A673 (cell line): ENCODE data around the gene CTNNA3. TPM values are rescaled to one million over a fixed set of nuclear protein-coding genes. Genes with fewer than 3 reads are reported as not detected.

Source experiments
- BruUV-seq: library from RNA; stranded (reverse); fragments of 400-500 nt; replicated peaks from 2 replicates; lab custom pipeline; 2021; lab: Mats Ljungman, UMichigan
- CTCF ChIA-PET: fragments of 300-600 bp; sonication (Branson Sonifier 250); formaldehyde crosslinking; loops from one replicate; lab custom pipeline; 2022; ENCODE audit warnings: antibody characterized with exemption; lab: Charles Lee
- POLR2A ChIA-PET: fragments of 300-600 bp; sonication (Branson Sonifier 250); formaldehyde crosslinking; loops from one replicate; lab custom pipeline; 2022; ENCODE audit warnings: antibody characterized with exemption; ENCODE audit not compliant: low non-redundant PET; lab: Charles Lee
- DNase-seq: peaks from one replicate; pipeline ENCODE4 v3.0.0-alpha.2; 2015; ENCODE audit warnings: low spot score
- H3K27ac ChIP-seq: fragments of 200-600 bp; sonication (generic); 2 replicates; pipeline ENCODE4 v1.5.1; 2016; ENCODE audit warnings: mixed run types, low read depth, mild to moderate bottlenecking, mixed read lengths, antibody characterized with exemption, low read length; ENCODE audit not compliant: poor library complexity, severe bottlenecking
- H3K27me3 ChIP-seq: fragments of 200-600 bp; sonication (generic); replicated peaks from 2 replicates; pipeline ENCODE4 v1.6.1; 2017; ENCODE audit warnings: mixed run types, low read depth, mild to moderate bottlenecking, mixed read lengths, antibody characterized with exemption, low read length; ENCODE audit not compliant: insufficient read depth, poor library complexity
- H3K36me3 ChIP-seq: fragments of 200-600 bp; sonication (generic); 2 replicates; pipeline ENCODE4 v1.6.1; 2016; ENCODE audit warnings: mixed run types, mild to moderate bottlenecking, mixed read lengths, antibody characterized with exemption, low read length; ENCODE audit not compliant: insufficient read depth, poor library complexity, severe bottlenecking
- H3K4me1 ChIP-seq: fragments of 200-600 bp; sonication (generic); 2 replicates; pipeline ENCODE4 v1.6.1; 2017; ENCODE audit warnings: mixed run types, mild to moderate bottlenecking, mixed read lengths, antibody characterized with exemption, low read length; ENCODE audit not compliant: insufficient read depth, poor library complexity, severe bottlenecking
- H3K4me3 ChIP-seq: fragments of 200-600 bp; sonication (generic); 2 replicates; pipeline ENCODE4 v1.5.1; 2016; ENCODE audit warnings: low read depth, mixed run types, mild to moderate bottlenecking, mixed read lengths, low read length; ENCODE audit not compliant: poor library complexity, severe bottlenecking
- H3K9me3 ChIP-seq: fragments of 200-600 bp; sonication (generic); 2 replicates; pipeline ENCODE4 v1.6.1; 2016; ENCODE audit warnings: mixed run types, low read depth, mild to moderate bottlenecking, mixed read lengths, antibody characterized with exemption, low read length; ENCODE audit not compliant: poor library complexity, severe bottlenecking
- EZH2 ChIP-seq: fragments of 200-600 bp; sonication (generic); IDR thresholded peaks from 2 replicates; pipeline ENCODE4 v1.6.1; 2017; ENCODE audit warnings: borderline replicate concordance, low read depth, mild to moderate bottlenecking, mixed read lengths, antibody characterized with exemption, low read length; ENCODE audit not compliant: poor library complexity, severe bottlenecking
- intact Hi-C: fragments of 100-400 bp; cut with micrococcal nuclease; formaldehyde crosslinking; loops from one replicate; pipeline ENCODE4 v1.10.0; 2022; ENCODE audit not compliant: unreplicated experiment
- total RNA-seq: library from RNA; stranded (reverse); gene quantifications from 2 replicates; pipeline ENCODE4 v1.2.3, GENCODE V29; 2021
- TF ChIP-seq, protein P1 (sequence below): fragments of 300-800, 200-600 bp; sonication (generic); conservative IDR thresholded peaks from 2 replicates; pipeline ENCODE4 v1.5.1; 2017; ENCODE audit warnings: low read depth, mild to moderate bottlenecking, antibody characterized with exemption, low read length, moderate library complexity, mixed read lengths

CTNNA3 gene
- total RNA-seq, 1 experiment from 2014 or later = not detected

GRCh38 chr10:66671064-66671463 lies 1024.9 kb downstream of the CTNNA3 start:
- no TSS peak for BruUV-seq
- ChIA-PET POLR2A (no interaction called here), CTCF (no interaction called here)
- no peaks in the 10 kb centered on the region for H3K27me3 ChIP-seq
- H3K9me3 ChIP-seq = no peaks in the 10 kb centered on the region
- no peaks in the 10 kb centered on the region for H3K4me1 ChIP-seq
- no peaks in the 10 kb centered on the region for H3K36me3 ChIP-seq
- TF ChIP-seq, protein P1, sequence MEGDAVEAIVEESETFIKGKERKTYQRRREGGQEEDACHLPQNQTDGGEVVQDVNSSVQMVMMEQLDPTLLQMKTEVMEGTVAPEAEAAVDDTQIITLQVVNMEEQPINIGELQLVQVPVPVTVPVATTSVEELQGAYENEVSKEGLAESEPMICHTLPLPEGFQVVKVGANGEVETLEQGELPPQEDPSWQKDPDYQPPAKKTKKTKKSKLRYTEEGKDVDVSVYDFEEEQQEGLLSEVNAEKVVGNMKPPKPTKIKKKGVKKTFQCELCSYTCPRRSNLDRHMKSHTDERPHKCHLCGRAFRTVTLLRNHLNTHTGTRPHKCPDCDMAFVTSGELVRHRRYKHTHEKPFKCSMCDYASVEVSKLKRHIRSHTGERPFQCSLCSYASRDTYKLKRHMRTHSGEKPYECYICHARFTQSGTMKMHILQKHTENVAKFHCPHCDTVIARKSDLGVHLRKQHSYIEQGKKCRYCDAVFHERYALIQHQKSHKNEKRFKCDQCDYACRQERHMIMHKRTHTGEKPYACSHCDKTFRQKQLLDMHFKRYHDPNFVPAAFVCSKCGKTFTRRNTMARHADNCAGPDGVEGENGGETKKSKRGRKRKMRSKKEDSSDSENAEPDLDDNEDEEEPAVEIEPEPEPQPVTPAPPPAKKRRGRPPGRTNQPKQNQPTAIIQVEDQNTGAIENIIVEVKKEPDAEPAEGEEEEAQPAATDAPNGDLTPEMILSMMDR = no peak
- no peak for TF ChIP-seq EZH2
- no peak for DNase-seq
- no peak overlapping the region for H3K4me3 ChIP-seq
- intact Hi-C loops = no loop called here
- H3K27ac ChIP-seq = no peak overlapping the region

DNA sequence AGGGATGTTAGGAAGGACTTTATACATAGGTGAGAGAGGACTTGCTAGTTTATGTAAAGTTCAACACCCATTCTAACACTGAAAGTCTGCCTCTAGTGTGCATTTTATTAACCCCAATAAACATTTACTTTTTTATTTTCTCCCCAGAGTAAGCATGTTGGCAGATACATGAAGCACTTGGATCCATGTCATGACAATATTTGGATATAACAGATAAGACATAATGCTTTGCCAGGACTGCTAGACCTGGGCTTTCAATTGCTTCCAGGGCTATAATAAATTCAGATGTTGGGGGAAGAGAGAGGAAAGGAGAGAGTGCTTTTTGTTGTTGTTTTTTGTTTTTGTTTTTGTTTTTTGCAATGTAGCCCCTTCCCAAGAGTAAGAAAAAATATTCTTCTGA lies 1039.5 kb downstream of the CTNNA3 start:
- no peak overlapping the region for H3K4me3 ChIP-seq
- H3K9me3 ChIP-seq = peaks cover 13% of the 10 kb centered on the region
- H3K27me3 ChIP-seq = no peaks in the 10 kb centered on the region
- intact Hi-C loops = no loop called here
- TF ChIP-seq, protein P1 = no peak
- no peak for TF ChIP-seq EZH2
- DNase-seq = no peak
- ChIA-PET CTCF (no interaction called here), POLR2A (no interaction called here)
- H3K36me3 ChIP-seq = no peaks in the 10 kb centered on the region
- BruUV-seq = no TSS peak
- no peak overlapping the region for H3K27ac ChIP-seq
- no peaks in the 10 kb centered on the region for H3K4me1 ChIP-seq

DNA sequence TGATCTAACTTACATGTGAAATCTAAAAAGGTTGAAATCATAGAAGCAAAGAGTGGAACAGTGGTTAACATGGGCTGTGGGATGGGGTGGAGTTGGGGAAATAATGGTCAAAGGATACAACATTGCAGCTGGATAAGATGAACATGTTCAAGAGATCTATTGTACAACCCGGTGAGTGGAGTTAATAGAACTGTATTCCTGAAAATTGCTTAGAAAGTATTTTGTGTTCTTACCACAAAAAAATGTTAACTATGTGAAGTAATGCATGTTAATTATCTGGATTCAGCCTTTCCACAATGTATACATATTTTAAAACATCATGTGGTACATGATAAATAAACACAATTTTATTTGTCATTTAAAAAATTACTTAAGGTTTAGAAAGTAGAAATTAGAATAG lies 1041.1 kb downstream of the CTNNA3 start:
- no peaks in the 10 kb centered on the region for H3K36me3 ChIP-seq
- H3K4me3 ChIP-seq = no peak overlapping the region
- BruUV-seq = no TSS peak
- TF ChIP-seq EZH2 = no peak
- TF ChIP-seq, protein P1 = no peak
- no peaks in the 10 kb centered on the region for H3K27me3 ChIP-seq
- peaks cover 16% of the 10 kb centered on the region for H3K9me3 ChIP-seq
- ChIA-PET POLR2A (no interaction called here), CTCF (no interaction called here)
- no peak overlapping the region for H3K27ac ChIP-seq
- no peak for DNase-seq
- intact Hi-C loops = no loop called here
- no peaks in the 10 kb centered on the region for H3K4me1 ChIP-seq
